Neural crest cell (in vitro differentiated cells): ENCODE data around the gene MTSS2. TPM values are rescaled to one million over a fixed set of nuclear protein-coding genes. Genes with fewer than 3 reads are reported as not detected.

Source experiments
- DNase-seq: peaks from one replicate; pipeline ENCODE4 v3.0.0; 2021; ENCODE audit warnings: low read depth, mixed read lengths, low spot score
- H3K27ac Mint-ChIP-seq: one replicate; pipeline ENCODE4 v1.8.0; 2021; ENCODE audit warnings: mild to moderate bottlenecking, mixed read lengths; ENCODE audit not compliant: unreplicated experiment
- H3K27me3 Mint-ChIP-seq: 2 replicates; pipeline ENCODE4 v1.8.0; 2021; ENCODE audit warnings: low read depth, mild to moderate bottlenecking, mixed read lengths
- H3K36me3 Mint-ChIP-seq: 2 replicates; pipeline ENCODE4 v1.8.0; 2021; ENCODE audit warnings: low read depth, mild to moderate bottlenecking, mixed read lengths
- H3K4me1 Mint-ChIP-seq: 2 replicates; pipeline ENCODE4 v1.8.0; 2021; ENCODE audit warnings: mixed read lengths
- H3K4me3 Mint-ChIP-seq: one replicate; pipeline ENCODE4 v1.8.0; 2021; ENCODE audit warnings: mild to moderate bottlenecking, mixed read lengths
- H3K9me3 Mint-ChIP-seq: 2 replicates; pipeline ENCODE4 v1.8.0; 2021; ENCODE audit warnings: mixed read lengths
- total RNA-seq: library from RNA; stranded (reverse); gene quantifications from 2 replicates; pipeline ENCODE4 v1.2.1, GENCODE V29; 2021
- TF ChIP-seq, protein P1 (sequence below): fragments of 200-600 bp; sonication (generic); conservative IDR thresholded peaks from 2 replicates; pipeline ENCODE4 v1.5.0; 2021; ENCODE audit warnings: antibody characterized with exemption, mild to moderate bottlenecking

The MTSS2 gene
- total RNA-seq, 1 donor from 2014 or later = 93.3 TPM

GRCh38 chr16:70659546-70659945 lies 26.3 kb downstream of the MTSS2 start:
- H3K27ac Mint-ChIP-seq = no peak overlapping the region
- no peak for DNase-seq

DNA sequence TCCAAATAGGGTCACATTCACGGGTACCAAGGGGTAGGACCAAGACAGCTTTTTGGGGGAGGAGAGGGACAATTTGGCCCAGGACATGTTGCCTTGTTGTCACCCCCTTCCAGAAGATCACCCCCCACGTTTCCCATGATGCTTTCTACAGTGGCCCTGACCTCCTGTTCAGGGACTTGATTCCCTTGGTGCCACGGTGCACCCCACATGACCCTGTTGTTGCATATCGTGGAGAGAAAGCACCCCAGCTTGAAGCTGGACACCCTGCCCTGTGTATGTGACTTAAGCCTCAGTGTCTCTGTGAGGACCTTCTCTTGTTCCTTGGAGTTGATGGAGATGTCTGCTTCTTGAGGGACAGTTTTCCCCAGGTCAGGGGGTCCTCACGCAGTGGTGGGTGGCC lies 26.9 kb downstream of the MTSS2 start:
- no peaks in the 10 kb centered on the region for H3K36me3 Mint-ChIP-seq
- H3K9me3 Mint-ChIP-seq = no peaks in the 10 kb centered on the region
- TF ChIP-seq, protein P1, sequence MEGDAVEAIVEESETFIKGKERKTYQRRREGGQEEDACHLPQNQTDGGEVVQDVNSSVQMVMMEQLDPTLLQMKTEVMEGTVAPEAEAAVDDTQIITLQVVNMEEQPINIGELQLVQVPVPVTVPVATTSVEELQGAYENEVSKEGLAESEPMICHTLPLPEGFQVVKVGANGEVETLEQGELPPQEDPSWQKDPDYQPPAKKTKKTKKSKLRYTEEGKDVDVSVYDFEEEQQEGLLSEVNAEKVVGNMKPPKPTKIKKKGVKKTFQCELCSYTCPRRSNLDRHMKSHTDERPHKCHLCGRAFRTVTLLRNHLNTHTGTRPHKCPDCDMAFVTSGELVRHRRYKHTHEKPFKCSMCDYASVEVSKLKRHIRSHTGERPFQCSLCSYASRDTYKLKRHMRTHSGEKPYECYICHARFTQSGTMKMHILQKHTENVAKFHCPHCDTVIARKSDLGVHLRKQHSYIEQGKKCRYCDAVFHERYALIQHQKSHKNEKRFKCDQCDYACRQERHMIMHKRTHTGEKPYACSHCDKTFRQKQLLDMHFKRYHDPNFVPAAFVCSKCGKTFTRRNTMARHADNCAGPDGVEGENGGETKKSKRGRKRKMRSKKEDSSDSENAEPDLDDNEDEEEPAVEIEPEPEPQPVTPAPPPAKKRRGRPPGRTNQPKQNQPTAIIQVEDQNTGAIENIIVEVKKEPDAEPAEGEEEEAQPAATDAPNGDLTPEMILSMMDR = no peak
- peaks cover 1% of the 10 kb centered on the region for H3K4me1 Mint-ChIP-seq
- H3K4me3 Mint-ChIP-seq = no peak overlapping the region
- no peak for DNase-seq
- H3K27ac Mint-ChIP-seq = no peak overlapping the region
- no peaks in the 10 kb centered on the region for H3K27me3 Mint-ChIP-seq

More at GRCh38 chr16:70659546-70659945, 26.3 kb downstream of the MTSS2 start:
- no peaks in the 10 kb centered on the region for H3K9me3 Mint-ChIP-seq
- H3K4me3 Mint-ChIP-seq = no peak overlapping the region
- no peaks in the 10 kb centered on the region for H3K36me3 Mint-ChIP-seq
- H3K27me3 Mint-ChIP-seq = no peaks in the 10 kb centered on the region
- no peaks in the 10 kb centered on the region for H3K4me1 Mint-ChIP-seq
- TF ChIP-seq, protein P1 = no peak

DNA sequence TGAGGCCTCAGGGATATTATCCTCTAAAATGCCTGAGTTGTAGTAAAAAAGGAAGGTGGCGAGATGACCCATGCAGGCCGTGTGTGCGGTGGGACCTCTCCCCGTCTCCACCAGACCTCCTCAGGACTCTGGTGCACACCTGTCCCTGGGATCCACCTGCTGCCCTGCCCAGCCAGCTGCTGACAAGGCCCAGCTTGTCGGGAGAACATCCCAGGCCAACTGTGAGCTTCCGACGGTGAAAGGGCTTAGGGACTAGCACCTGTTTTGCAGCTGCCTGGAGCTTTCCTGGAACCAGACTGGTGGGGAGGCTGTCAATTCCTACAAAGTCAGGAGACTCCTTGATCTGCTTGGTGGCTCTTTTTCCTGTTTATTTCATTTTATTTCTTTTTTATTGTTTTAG lies 27.9 kb downstream of the MTSS2 start:
- Mint-ChIP-seq H3K36me3 (no peaks in the 10 kb centered on the region), H3K27me3 (no peaks in the 10 kb centered on the region), H3K4me1 (peaks cover 6% of the 10 kb centered on the region), H3K4me3 (no peak overlapping the region), H3K9me3 (no peaks in the 10 kb centered on the region), H3K27ac (no peak overlapping the region)
- TF ChIP-seq, protein P1 = no peak
- DNase-seq = no peak

DNA sequence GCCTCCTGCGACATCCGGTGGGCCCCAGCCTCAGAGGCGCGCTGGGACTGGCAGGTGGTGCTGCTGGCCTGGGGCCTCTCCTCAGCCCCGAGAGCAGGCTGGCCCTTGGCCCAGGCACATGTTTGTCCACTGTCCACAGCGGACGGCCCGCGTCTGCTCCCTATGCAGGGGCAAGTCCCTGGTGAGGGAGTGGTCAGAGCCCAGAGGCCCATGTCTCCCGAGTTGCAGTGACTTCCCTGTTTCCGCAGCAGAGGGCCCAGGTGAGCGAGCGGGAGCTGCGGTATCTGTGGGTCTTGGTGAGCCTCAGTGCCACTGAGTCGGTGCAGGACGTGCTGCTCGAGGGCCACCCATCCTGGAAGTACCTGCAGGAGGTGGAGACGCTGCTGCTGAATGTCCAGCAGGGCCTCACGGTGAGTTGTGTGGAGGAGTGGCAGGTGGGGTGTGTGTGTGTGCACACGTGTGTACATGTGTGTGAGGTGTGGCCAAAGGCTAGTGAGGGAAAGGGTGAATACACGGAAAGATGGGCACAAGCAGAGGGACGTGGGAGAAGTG lies 29.1 kb downstream of the MTSS2 start:
- H3K9me3 Mint-ChIP-seq = no peaks in the 10 kb centered on the region
- no peaks in the 10 kb centered on the region for H3K36me3 Mint-ChIP-seq
- H3K27me3 Mint-ChIP-seq = no peaks in the 10 kb centered on the region
- no peak for DNase-seq
- no peak overlapping the region for H3K27ac Mint-ChIP-seq
- peaks cover 6% of the 10 kb centered on the region for H3K4me1 Mint-ChIP-seq
- TF ChIP-seq, protein P1 = no peak
- no peak overlapping the region for H3K4me3 Mint-ChIP-seq

- Mint-ChIP-seq H3K27ac (no peak overlapping the region), H3K4me3 (no peak overlapping the region), H3K9me3 (no peaks in the 10 kb centered on the region), H3K4me1 (peaks cover 6% of the 10 kb centered on the region), H3K27me3 (no peaks in the 10 kb centered on the region), H3K36me3 (no peaks in the 10 kb centered on the region)
- TF ChIP-seq, protein P1 = no peak
- DNase-seq = no peak
Observed at GRCh38 chr16:70656065-70656711, 29.7 kb downstream of the MTSS2 start.
